Progenitor cell of endocrine pancreas (in vitro differentiated cells): ENCODE data around the gene HLCS. TPM values are rescaled to one million over a fixed set of nuclear protein-coding genes. Genes with fewer than 3 reads are reported as not detected.

Source experiments
- DNase-seq: peaks from one replicate; pipeline ENCODE4 v3.0.0; 2021; ENCODE audit warnings: low spot score; ENCODE audit not compliant: unreplicated experiment
- H3K27ac Mint-ChIP-seq: 2 replicates; pipeline ENCODE4 v1.8.0; 2021; ENCODE audit warnings: mild to moderate bottlenecking, moderate library complexity, mixed read lengths
- H3K27me3 Mint-ChIP-seq: 2 replicates; pipeline ENCODE4 v1.8.0; 2021; ENCODE audit warnings: mixed read lengths
- H3K36me3 Mint-ChIP-seq: 2 replicates; pipeline ENCODE4 v1.8.0; 2022; ENCODE audit warnings: mixed read lengths; ENCODE audit not compliant: insufficient read depth
- H3K4me1 Mint-ChIP-seq: 2 replicates; pipeline ENCODE4 v1.8.0; 2021; ENCODE audit warnings: low read depth, mixed read lengths
- H3K4me3 Mint-ChIP-seq: 2 replicates; pipeline ENCODE4 v1.8.0; 2021; ENCODE audit warnings: low read depth, mild to moderate bottlenecking, moderate library complexity, mixed read lengths
- H3K9me3 Mint-ChIP-seq: 2 replicates; pipeline ENCODE4 v1.8.0; 2021; ENCODE audit warnings: low read depth, mixed read lengths
- total RNA-seq: library from RNA; stranded (reverse); gene quantifications from 2 replicates; pipeline ENCODE4 v1.2.1, GENCODE V29; 2021
- TF ChIP-seq, protein P1 (sequence below): fragments of 200-600 bp; sonication (generic); IDR thresholded peaks from one replicate; pipeline ENCODE4 v1.5.0; 2021; ENCODE audit warnings: antibody characterized with exemption, mild to moderate bottlenecking; ENCODE audit not compliant: unreplicated experiment

The HLCS gene
- total RNA-seq, 1 donor from 2014 or later, result 34.3 TPM

GRCh38 chr21:36721817-36722216, 244.7 kb downstream of the HLCS start:
- Mint-ChIP-seq H3K27ac (no peak overlapping the region), H3K4me1 (no peaks in the 10 kb centered on the region), H3K36me3 (no peaks in the 10 kb centered on the region), H3K4me3 (no peak overlapping the region), H3K9me3 (no peaks in the 10 kb centered on the region), H3K27me3 (peaks cover 57% of the 10 kb centered on the region)
- no peak for DNase-seq
- TF ChIP-seq, protein P1, sequence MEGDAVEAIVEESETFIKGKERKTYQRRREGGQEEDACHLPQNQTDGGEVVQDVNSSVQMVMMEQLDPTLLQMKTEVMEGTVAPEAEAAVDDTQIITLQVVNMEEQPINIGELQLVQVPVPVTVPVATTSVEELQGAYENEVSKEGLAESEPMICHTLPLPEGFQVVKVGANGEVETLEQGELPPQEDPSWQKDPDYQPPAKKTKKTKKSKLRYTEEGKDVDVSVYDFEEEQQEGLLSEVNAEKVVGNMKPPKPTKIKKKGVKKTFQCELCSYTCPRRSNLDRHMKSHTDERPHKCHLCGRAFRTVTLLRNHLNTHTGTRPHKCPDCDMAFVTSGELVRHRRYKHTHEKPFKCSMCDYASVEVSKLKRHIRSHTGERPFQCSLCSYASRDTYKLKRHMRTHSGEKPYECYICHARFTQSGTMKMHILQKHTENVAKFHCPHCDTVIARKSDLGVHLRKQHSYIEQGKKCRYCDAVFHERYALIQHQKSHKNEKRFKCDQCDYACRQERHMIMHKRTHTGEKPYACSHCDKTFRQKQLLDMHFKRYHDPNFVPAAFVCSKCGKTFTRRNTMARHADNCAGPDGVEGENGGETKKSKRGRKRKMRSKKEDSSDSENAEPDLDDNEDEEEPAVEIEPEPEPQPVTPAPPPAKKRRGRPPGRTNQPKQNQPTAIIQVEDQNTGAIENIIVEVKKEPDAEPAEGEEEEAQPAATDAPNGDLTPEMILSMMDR, result no peak

DNA sequence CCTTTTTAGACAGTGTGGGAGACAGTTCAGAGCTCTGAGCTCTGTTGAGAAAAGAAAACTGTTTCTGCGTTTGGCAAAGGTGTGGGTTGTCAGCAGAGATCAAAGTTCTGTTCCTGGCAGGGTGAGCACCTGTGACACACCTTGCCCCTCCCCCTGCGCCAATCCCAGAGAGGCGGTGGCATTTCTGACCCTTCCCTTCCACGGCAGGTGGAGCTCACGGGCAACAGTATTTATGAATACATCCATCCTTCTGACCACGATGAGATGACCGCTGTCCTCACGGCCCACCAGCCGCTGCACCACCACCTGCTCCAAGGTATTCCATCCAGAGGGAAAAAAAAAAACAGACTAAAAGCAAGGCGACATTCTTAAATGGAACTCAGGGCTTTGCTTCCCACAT, 246.9 kb downstream of the HLCS start:
- H3K27ac Mint-ChIP-seq, result no peak overlapping the region
- no peaks in the 10 kb centered on the region for H3K4me1 Mint-ChIP-seq
- no peak overlapping the region for H3K4me3 Mint-ChIP-seq
- peaks cover 79% of the 10 kb centered on the region for H3K27me3 Mint-ChIP-seq
- no peaks in the 10 kb centered on the region for H3K36me3 Mint-ChIP-seq
- DNase-seq, result no peak
- TF ChIP-seq, protein P1, result no peak
- no peaks in the 10 kb centered on the region for H3K9me3 Mint-ChIP-seq

DNA sequence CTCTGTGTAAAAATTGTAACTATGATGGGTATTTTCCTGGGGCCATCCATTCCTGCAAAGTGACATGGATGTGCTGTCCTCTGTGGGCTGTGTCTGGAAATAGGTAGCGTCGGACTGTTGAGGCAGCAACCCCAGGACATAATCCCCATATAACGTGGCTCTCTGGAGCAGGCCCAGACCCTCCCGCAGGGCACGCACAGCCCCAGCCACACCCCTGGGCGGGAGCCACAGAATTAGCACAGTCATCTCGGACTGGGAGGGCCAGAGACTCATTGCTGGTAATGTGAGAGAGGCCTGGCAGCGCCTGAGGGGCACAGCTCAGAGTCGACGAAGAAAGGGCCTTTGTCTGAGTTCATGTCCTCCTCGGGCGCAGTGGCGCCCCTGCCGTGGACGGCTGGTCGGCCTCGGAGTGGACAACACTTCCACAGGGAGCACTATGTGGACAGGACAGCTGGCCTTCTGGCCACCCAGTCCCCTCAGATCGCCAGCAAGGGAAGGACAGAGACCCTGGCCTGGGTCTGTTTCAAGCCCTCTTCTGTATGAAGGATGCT, 247.4 kb downstream of the HLCS start:
- Mint-ChIP-seq H3K27ac (no peak overlapping the region), H3K27me3 (peaks cover 83% of the 10 kb centered on the region), H3K4me1 (no peaks in the 10 kb centered on the region), H3K36me3 (no peaks in the 10 kb centered on the region), H3K4me3 (no peak overlapping the region), H3K9me3 (no peaks in the 10 kb centered on the region)
- TF ChIP-seq, protein P1, result no peak
- DNase-seq, result no peak

GRCh38 chr21:36717976-36718375, 248.5 kb downstream of the HLCS start:
- H3K27me3 Mint-ChIP-seq, result peaks cover 86% of the 10 kb centered on the region
- H3K4me3 Mint-ChIP-seq, result no peak overlapping the region
- no peaks in the 10 kb centered on the region for H3K9me3 Mint-ChIP-seq
- no peak overlapping the region for H3K27ac Mint-ChIP-seq
- no peaks in the 10 kb centered on the region for H3K4me1 Mint-ChIP-seq
- TF ChIP-seq, protein P1, result no peak
- DNase-seq, result no peak
- no peaks in the 10 kb centered on the region for H3K36me3 Mint-ChIP-seq

GRCh38 chr21:36716836-36717235, 249.6 kb downstream of the HLCS start:
- TF ChIP-seq, protein P1, result no peak
- Mint-ChIP-seq H3K9me3 (no peaks in the 10 kb centered on the region), H3K27ac (no peak overlapping the region), H3K4me1 (no peaks in the 10 kb centered on the region), H3K27me3 (peaks cover 88% of the 10 kb centered on the region), H3K4me3 (no peak overlapping the region), H3K36me3 (no peaks in the 10 kb centered on the region)
- no peak for DNase-seq
